ENCODE results near the gene TUBA3D. TPM values are rescaled to one million over a fixed set of nuclear protein-coding genes. Genes with fewer than 3 reads are reported as not detected.
"Not testable (repeated sequence)": the region's sequence is repeated elsewhere in the genome, so short reads cannot be mapped to it uniquely, and the experiment has no call there.

Gene TUBA3D
- total and polyA plus RNA-seq, 2 of the 13 experiments (the other 11 are each of a cell fraction or from before 2014, with no cell fraction given), result not detected

DNA sequence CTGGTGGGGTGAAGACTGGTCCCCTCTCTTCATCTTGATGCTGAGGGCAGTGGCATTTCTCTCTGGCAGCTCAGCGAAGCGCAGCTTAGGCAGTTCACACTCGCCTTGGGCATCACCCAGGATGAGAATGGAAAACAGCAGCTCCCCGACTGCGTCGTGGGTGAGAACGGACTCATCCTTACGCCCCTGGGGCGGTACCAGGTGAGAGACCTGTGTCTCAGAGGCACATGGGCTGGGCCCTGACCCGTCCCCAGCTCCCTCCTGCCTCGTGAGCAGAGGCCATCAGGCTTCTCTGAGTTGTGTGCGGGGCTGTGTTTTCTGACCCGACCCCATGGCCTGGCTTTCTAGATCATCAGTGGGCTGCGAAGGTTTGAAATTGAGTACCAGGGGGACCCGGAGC lies 43.5 kb downstream of the TUBA3D start (continued):
- TF ChIP-seq SALL1 (CRISPR knock-in tag; IDR thresholded peaks at IDR 0.05) (no peak), MYC (CRISPR knock-in tag; IDR thresholded peaks at IDR 0.05; ENCODE audit: borderline replicate concordance) (no peak), SUZ12 (IDR thresholded peaks at IDR 0.05; ENCODE audit: low read depth, low read length) (no peak), KDM3A (CRISPR knock-in tag; IDR thresholded peaks at IDR 0.05; ENCODE audit: low read depth) (no peak)

DNA sequence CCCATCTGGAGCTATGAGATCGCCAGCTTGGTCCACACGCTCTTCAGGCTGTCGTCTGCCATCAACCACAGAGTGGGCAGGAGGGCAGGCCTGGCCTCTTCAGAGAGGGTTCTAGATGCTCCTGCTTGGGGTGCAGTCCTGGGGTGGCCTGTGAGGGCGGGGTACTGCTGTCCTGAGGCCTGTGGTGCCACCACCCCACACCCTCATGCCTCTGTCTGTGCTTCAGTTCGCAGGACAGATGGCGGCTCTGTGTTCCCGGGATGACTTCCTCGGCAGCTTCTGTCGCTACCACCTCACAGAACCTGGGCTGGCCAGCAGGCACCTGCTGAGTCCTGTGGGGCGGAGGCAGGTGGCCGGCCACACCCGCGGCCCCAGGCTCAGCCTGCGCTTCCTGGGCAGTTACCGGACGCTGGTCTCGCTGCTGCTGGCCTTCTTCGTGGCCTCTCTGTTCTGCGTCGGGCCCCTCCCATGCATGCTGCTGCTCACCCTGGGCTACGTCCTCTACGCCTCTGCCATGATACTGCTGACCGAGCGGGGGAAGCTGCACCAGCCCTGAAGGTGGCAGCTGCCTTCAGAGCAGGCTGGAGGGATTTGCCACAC lies 44.1 kb downstream of the TUBA3D start:
- H3K4me2 ChIP-seq (ENCODE audit: low read depth, low read length); intact Hi-C loops (cut with micrococcal nuclease; ENCODE audit: unreplicated experiment); DNase-seq (ENCODE audit: low spot score); H3K79me2 ChIP-seq (ENCODE audit: insufficient read depth, low read length); H3K4me3 ChIP-seq (replicated peaks in 1 of 3; ENCODE audit: insufficient read depth in 1 of 3, low read depth in 2 of 3, low read length in 3 of 3); H3K9ac ChIP-seq (ENCODE audit: insufficient read depth, low read depth, low read length); H4K20me1 ChIP-seq (ENCODE audit: insufficient read depth, low read length); H3K9me3 ChIP-seq (ENCODE audit: low read length); H3K27ac ChIP-seq (ENCODE audit: extremely low read length, insufficient read depth, low read length); BruUV-seq (replicated peaks); H3K27me3 ChIP-seq (ENCODE audit: control insufficient read depth in 1 of 2, insufficient read depth in 2 of 2, low read length in 2 of 2); FAIRE-seq; ATAC-seq; H2AFZ ChIP-seq (ENCODE audit: low read length); CTCF ChIA-PET (ENCODE audit: low intra/inter-chr PET ratio, low total read pairs); in situ Hi-C loops (cut with HindIII; ENCODE audit: extremely low pct_ligation_motif_present, low pct_unique_long_range_greater_than_20kb): not testable (repeated sequence)
- WGBS (ENCODE audit: low lambda C conversion rate), result 96% methylated on average over 15 of the region's 24 CpGs
- H3K4me1 ChIP-seq (ENCODE audit: insufficient read depth, low read length), result peaks cover 11% of the 10 kb centered on the region
- POLR2A ChIA-PET, result interaction anchor here (1.1 kb wide), 1 partner anchor 27 kb away, joined by 3 read pairs; no protein-coding TSS in a partner anchor
- peaks cover 21 to 24% of the 10 kb centered on the region in 2 experiments; a peak in 4 of 5 replicates for H3K36me3 ChIP-seq (replicated peaks in 1 of 2; ENCODE audit: control insufficient read depth in 1 of 2, insufficient read depth in 2 of 2, low read length in 2 of 2)

- H3K27me3 ChIP-seq (ENCODE audit: control insufficient read depth in 1 of 2, insufficient read depth in 2 of 2, low read length in 2 of 2), result no peaks in the 10 kb centered on the region
- H3K27ac ChIP-seq (ENCODE audit: extremely low read length, insufficient read depth, low read length), result no peak overlapping the region
- H3K36me3 ChIP-seq (replicated peaks in 1 of 2; ENCODE audit: control insufficient read depth in 1 of 2, insufficient read depth in 2 of 2, low read length in 2 of 2), result peaks cover 21 to 24% of the 10 kb centered on the region in 2 experiments; a peak in 4 of 5 replicates
- no peak for ATAC-seq
- no peak overlapping the region for H3K4me2 ChIP-seq (ENCODE audit: low read depth, low read length)
- no peak overlapping the region for H3K4me3 ChIP-seq (replicated peaks in 1 of 3; ENCODE audit: insufficient read depth in 1 of 3, low read depth in 2 of 3, low read length in 3 of 3)
- TF ChIP-seq, protein P1, sequence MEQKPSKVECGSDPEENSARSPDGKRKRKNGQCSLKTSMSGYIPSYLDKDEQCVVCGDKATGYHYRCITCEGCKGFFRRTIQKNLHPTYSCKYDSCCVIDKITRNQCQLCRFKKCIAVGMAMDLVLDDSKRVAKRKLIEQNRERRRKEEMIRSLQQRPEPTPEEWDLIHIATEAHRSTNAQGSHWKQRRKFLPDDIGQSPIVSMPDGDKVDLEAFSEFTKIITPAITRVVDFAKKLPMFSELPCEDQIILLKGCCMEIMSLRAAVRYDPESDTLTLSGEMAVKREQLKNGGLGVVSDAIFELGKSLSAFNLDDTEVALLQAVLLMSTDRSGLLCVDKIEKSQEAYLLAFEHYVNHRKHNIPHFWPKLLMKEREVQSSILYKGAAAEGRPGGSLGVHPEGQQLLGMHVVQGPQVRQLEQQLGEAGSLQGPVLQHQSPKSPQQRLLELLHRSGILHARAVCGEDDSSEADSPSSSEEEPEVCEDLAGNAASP (CRISPR knock-in tag; IDR thresholded peaks at IDR 0.05; ENCODE audit: borderline replicate concordance), result no peak
- TF ChIP-seq GPBP1L1 (CRISPR knock-in tag; IDR thresholded peaks at IDR 0.05) (no peak), ZNF703 (CRISPR knock-in tag; IDR thresholded peaks at IDR 0.05; ENCODE audit: borderline replicate concordance) (no peak), ZKSCAN1 (IDR thresholded peaks at IDR 0.05; ENCODE audit: low read length) (no peak), ZNF792 (CRISPR knock-in tag; IDR thresholded peaks at IDR 0.05) (no peak), ADNP (CRISPR knock-in tag; IDR thresholded peaks at IDR 0.05) (no peak), HNRNPH1 (optimal IDR thresholded peaks at IDR 0.05; ENCODE audit: low read depth, low read length) (no peak), EP300 (IDR thresholded peaks at IDR 0.05; ENCODE audit: low read depth in 2 of 2, low read length in 2 of 2) (no peak), EP300 (CRISPR knock-in tag; IDR thresholded peaks at IDR 0.05; ENCODE audit: borderline replicate concordance) (no peak), FIP1L1 (IDR thresholded peaks at IDR 0.05; ENCODE audit: borderline replicate concordance, insufficient read depth, low read depth, low read length) (no peak), MIXL1 (CRISPR knock-in tag; IDR thresholded peaks at IDR 0.05) (no peak), ZNF34 (CRISPR knock-in tag; IDR thresholded peaks at IDR 0.05; ENCODE audit: borderline replicate concordance) (no peak)
- intact Hi-C loops (cut with micrococcal nuclease; ENCODE audit: unreplicated experiment) (no loop called here), in situ Hi-C loops (cut with HindIII; ENCODE audit: extremely low pct_ligation_motif_present, low pct_unique_long_range_greater_than_20kb) (no loop called here)
- FAIRE-seq, result no peak
- 95% methylated on average over 8 of the region's 10 CpGs for WGBS (ENCODE audit: low lambda C conversion rate)
- peaks cover 11% of the 10 kb centered on the region for H3K4me1 ChIP-seq (ENCODE audit: insufficient read depth, low read length)
- no peaks in the 10 kb centered on the region for H3K79me2 ChIP-seq (ENCODE audit: insufficient read depth, low read length)
- H3K9me3 ChIP-seq (ENCODE audit: low read length), result no peaks in the 10 kb centered on the region
- DNase-seq (ENCODE audit: low spot score), result no peak
- ChIA-PET POLR2A (no interaction called here), CTCF (ENCODE audit: low intra/inter-chr PET ratio, low total read pairs) (no interaction called here)
- no TSS peak for BruUV-seq (replicated peaks)
- no peaks in the 10 kb centered on the region for H4K20me1 ChIP-seq (ENCODE audit: insufficient read depth, low read length)
- no peak overlapping the region for H3K9ac ChIP-seq (ENCODE audit: insufficient read depth, low read depth, low read length)
- H2AFZ ChIP-seq (ENCODE audit: low read length), result no peak overlapping the region
Observed at GRCh38 chr2:131520526-131520925, 44.6 kb downstream of the TUBA3D start.

Data from HepG2 (cell line).